ENCODE results near the gene NDEL1. TPM values are rescaled to one million over a fixed set of nuclear protein-coding genes. Genes with fewer than 3 reads are reported as not detected.

Gene NDEL1
- total RNA-seq, 3 donors from 2014 or later = 57.5 to 80.5 (median 63.6) TPM

DNA sequence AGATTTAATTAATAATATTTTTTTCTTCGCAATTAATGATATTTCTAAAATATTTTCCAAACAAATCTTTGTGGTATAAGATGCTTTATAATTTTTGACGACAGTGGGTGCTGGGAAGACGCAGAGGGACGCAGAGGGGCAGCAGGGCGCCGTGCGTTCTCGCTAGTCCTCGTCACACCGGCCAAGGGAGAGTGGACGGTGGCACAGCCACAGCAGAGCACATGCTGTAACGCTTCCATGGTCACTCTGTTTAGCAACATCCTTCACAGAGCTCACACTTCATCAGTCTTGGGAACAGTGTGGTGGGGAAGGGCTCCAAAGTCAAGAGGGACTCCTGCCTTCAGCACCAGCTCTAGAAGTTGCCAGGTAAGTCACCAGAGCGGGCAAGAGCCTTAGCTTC is 60.4 kb downstream of the NDEL1 start:
- H3K36me3 ChIP-seq (ENCODE audit: low read depth) = no peaks in the 10 kb centered on the region

GRCh38 chr17:8499171-8499570 is 63.5 kb downstream of the NDEL1 start:
- ATAC-seq (no peak), DNase-seq (no peak)
- Histone ChIP-seq H3K9me3 (no peaks in the 10 kb centered on the region), H3K4me1 (ENCODE audit: low read depth) (no peaks in the 10 kb centered on the region), H3K4me3 (no peak overlapping the region), H3K36me3 (ENCODE audit: low read depth) (no peaks in the 10 kb centered on the region)
- intact Hi-C loops (cut with DNase I, micrococcal nuclease) = no loop called here
- no peak for TF ChIP-seq CTCF (IDR thresholded peaks at IDR 0.05)

More for the DNA sequence above, 60.4 kb downstream of the NDEL1 start:
- intact Hi-C loops (cut with DNase I, micrococcal nuclease) = no loop called here
- Histone ChIP-seq H3K9me3 (no peaks in the 10 kb centered on the region), H3K4me3 (no peak overlapping the region), H3K4me1 (ENCODE audit: low read depth) (no peaks in the 10 kb centered on the region)
- no peak for TF ChIP-seq CTCF (IDR thresholded peaks at IDR 0.05)
- ATAC-seq (no peak), DNase-seq (no peak)

GRCh38 chr17:8499614-8500013 is 63.9 kb downstream of the NDEL1 start:
- no peak for DNase-seq
- Histone ChIP-seq H3K9me3 (no peaks in the 10 kb centered on the region), H3K4me3 (no peak overlapping the region), H3K4me1 (ENCODE audit: low read depth) (no peaks in the 10 kb centered on the region), H3K36me3 (ENCODE audit: low read depth) (no peaks in the 10 kb centered on the region)
- no peak for ATAC-seq
- TF ChIP-seq CTCF (IDR thresholded peaks at IDR 0.05) = no peak
- intact Hi-C loops (cut with DNase I, micrococcal nuclease) = no loop called here

DNA sequence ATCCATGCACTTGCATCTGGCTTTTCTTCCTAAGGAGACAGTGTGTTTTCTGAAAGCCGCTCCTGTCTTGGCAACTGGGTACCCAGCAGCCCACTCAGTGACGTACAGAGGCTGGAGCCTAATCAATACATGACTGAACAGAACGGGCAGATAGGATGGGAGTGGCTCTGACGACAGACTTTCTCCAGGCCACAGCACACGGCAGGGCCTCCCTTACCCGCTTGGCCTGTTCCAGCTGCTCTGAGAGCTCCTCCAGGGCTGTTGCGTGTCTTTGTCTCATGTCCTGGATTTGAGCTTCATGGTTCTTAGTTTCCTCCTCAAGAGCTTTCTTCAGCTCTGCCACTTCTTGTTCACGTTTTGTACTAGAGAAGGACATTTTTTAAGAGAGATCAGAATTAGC is 64.9 kb downstream of the NDEL1 start:
- no peak for TF ChIP-seq CTCF (IDR thresholded peaks at IDR 0.05)
- H3K4me1 ChIP-seq (ENCODE audit: low read depth) = no peaks in the 10 kb centered on the region
- no peak overlapping the region for H3K4me3 ChIP-seq
- H3K9me3 ChIP-seq = no peaks in the 10 kb centered on the region
- no peaks in the 10 kb centered on the region for H3K36me3 ChIP-seq (ENCODE audit: low read depth)
- no peak for ATAC-seq
- intact Hi-C loops (cut with DNase I, micrococcal nuclease) = no loop called here
- DNase-seq = no peak

DNA sequence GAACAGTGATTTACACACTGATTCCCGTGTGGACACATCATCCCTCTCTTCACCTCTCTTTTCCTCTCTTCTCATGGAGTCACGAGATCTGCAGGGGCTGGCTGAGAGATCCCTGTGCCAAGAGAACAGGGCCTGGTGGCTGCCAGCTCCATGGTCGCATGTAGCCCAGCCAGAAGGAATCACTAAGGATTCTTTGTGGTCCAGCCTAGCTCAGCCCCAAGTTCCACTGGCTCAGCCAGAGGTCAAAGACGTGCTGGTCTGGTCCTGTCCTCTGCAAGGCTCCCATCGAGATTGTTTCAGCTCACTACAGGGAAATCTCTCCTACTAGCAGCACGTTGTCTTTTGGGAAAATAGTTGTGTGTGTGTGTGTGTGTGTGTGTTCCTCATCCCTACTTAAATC is 66.4 kb downstream of the NDEL1 start:
- DNase-seq (no peak), ATAC-seq (no peak)
- no peak overlapping the region for H3K4me3 ChIP-seq
- H3K4me1 ChIP-seq (ENCODE audit: low read depth) = no peaks in the 10 kb centered on the region
- H3K36me3 ChIP-seq (ENCODE audit: low read depth) = no peaks in the 10 kb centered on the region
- TF ChIP-seq CTCF (IDR thresholded peaks at IDR 0.05) = no peak
- intact Hi-C loops (cut with DNase I, micrococcal nuclease) = no loop called here
- H3K9me3 ChIP-seq = no peaks in the 10 kb centered on the region

- no peaks in the 10 kb centered on the region for H3K4me1 ChIP-seq (ENCODE audit: low read depth)
- intact Hi-C loops (cut with DNase I, micrococcal nuclease) = no loop called here
- TF ChIP-seq CTCF (IDR thresholded peaks at IDR 0.05) = no peak
- DNase-seq (no peak), ATAC-seq (no peak)
- no peaks in the 10 kb centered on the region for H3K9me3 ChIP-seq
- H3K36me3 ChIP-seq (ENCODE audit: low read depth) = no peaks in the 10 kb centered on the region
- no peak overlapping the region for H3K4me3 ChIP-seq
Observed at GRCh38 chr17:8503368-8503767, 67.7 kb downstream of the NDEL1 start.

Measured in mucosa of descending colon (tissue), 3 donors.